Endodermal cell (in vitro differentiated cells): Measurements from ENCODE around the gene OCA2. TPM values are rescaled to one million over a fixed set of nuclear protein-coding genes. Genes with fewer than 3 reads are reported as not detected.

Source experiments
- DNase-seq: peaks from one replicate; pipeline ENCODE4 v3.0.0-alpha.2; 2017
- H3K27ac ChIP-seq: 2 replicates; pipeline ENCODE4 v1.5.1; 2013; ENCODE audit warnings: mild to moderate bottlenecking, low read depth, low read length, moderate library complexity
- H3K27me3 ChIP-seq: 2 replicates; pipeline ENCODE4 v1.6.1; 2013; ENCODE audit warnings: mild to moderate bottlenecking, low read length, moderate library complexity; ENCODE audit not compliant: insufficient read depth, control insufficient read depth, poor library complexity, severe bottlenecking
- H3K36me3 ChIP-seq: 2 replicates; pipeline ENCODE4 v1.7.0; 2013; ENCODE audit warnings: mild to moderate bottlenecking, low read length, moderate library complexity; ENCODE audit not compliant: control insufficient read depth, insufficient read depth
- H3K4me1 ChIP-seq: one replicate; pipeline ENCODE4 v1.7.0; 2013; ENCODE audit warnings: low read length; ENCODE audit not compliant: control insufficient read depth, insufficient read depth
- H3K4me3 ChIP-seq: 2 replicates; pipeline ENCODE4 v1.5.1; 2013; ENCODE audit warnings: mild to moderate bottlenecking, low read length, moderate library complexity
- H3K9ac ChIP-seq: 2 replicates; pipeline ENCODE4 v1.6.1; 2013; ENCODE audit warnings: mild to moderate bottlenecking, low read length, moderate library complexity; ENCODE audit not compliant: poor library complexity, severe bottlenecking; ENCODE audit errors: extremely low read depth
- H3K9me3 ChIP-seq: 2 replicates; pipeline ENCODE4 v1.6.1; 2013; ENCODE audit warnings: mild to moderate bottlenecking, low read length, moderate library complexity; ENCODE audit not compliant: control insufficient read depth
- H3K27ac Mint-ChIP-seq: 2 replicates; pipeline ENCODE4 v1.8.0; 2020; ENCODE audit warnings: mixed read lengths
- H3K27me3 Mint-ChIP-seq: 2 replicates; pipeline ENCODE4 v1.8.0; 2021; ENCODE audit warnings: mild to moderate bottlenecking, mixed read lengths; ENCODE audit not compliant: insufficient read depth
- H3K36me3 Mint-ChIP-seq: 2 replicates; pipeline ENCODE4 v1.8.0; 2020; ENCODE audit warnings: low read depth, mixed read lengths
- H3K4me1 Mint-ChIP-seq: 2 replicates; pipeline ENCODE4 v1.8.0; 2020; ENCODE audit warnings: mixed read lengths
- H3K4me3 Mint-ChIP-seq: 2 replicates; pipeline ENCODE4 v1.8.0; 2020; ENCODE audit warnings: mild to moderate bottlenecking, moderate library complexity, mixed read lengths
- H3K9me3 Mint-ChIP-seq: 2 replicates; pipeline ENCODE4 v1.8.0; 2020; ENCODE audit warnings: mild to moderate bottlenecking, mixed read lengths
- CTCF ChIP-seq: fragments of 200-600 bp; sonication (generic); conservative IDR thresholded peaks from 2 replicates; pipeline ENCODE4 v1.5.0; 2021; ENCODE audit warnings: antibody characterized with exemption, mild to moderate bottlenecking
- WGBS, 2 experiments: methylation state at CpG; one replicate each; pipeline versions ENCODE4 v1.1.5 to v1.1.7; 2013; ENCODE audit warnings: missing lambda C conversion rate in 2 of 2, mixed read lengths in 1 of 2; ENCODE audit not compliant: insufficient coverage in 1 of 2, insufficient read length in 1 of 2; 5-methylcytosine and 5-hydroxymethylcytosine counted together
- total RNA-seq, 2 donors: library from RNA; stranded (reverse); fragmentation: NEBNext Ultra II Directional in 1 of 2; extraction: Animal tissue kit (Norgen Biotek cat#: 25700) in 1 of 2; gene quantifications; 2 replicates in 1 of 2; 3 replicates in 1 of 2; pipeline ENCODE4 v1.2.1, GENCODE V29; 2021

The OCA2 gene
- total RNA-seq, 2 donors from 2014 or later = 0.29 to 0.84 TPM

DNA sequence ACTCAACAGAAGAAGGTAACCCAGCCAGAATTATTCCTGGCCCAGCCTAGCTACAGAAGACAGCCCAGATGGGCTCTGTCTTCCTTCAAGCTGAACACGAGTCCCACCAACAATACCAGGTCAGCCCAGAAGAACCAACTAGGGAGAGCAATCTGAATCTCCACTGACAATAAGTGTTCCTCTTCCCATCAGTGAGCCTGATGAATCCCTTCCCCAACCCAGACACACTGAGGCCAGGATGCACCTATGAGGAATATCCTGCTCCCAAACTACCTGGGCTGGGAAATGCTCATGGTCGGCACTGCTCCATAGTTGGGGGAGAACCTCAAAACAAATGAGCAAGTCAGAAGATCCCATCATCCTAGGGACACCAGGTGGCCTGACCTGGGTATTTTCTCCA is 351.1 kb downstream of the OCA2 start:
- H3K4me3 Mint-ChIP-seq = no peak overlapping the region
- DNase-seq = no peak
- 94 to 95% methylated on average over 2 of the region's 2 CpGs for WGBS, 2 experiments

GRCh38 chr15:27746401-27746955 is 352.6 kb downstream of the OCA2 start:
- Histone ChIP-seq H3K27me3 (no peaks in the 10 kb centered on the region), H3K9me3 (no peaks in the 10 kb centered on the region), H3K27ac (no peak overlapping the region), H3K4me1 (peaks cover 5% of the 10 kb centered on the region), H3K4me3 (no peak overlapping the region), H3K9ac (no peak overlapping the region), H3K36me3 (no peaks in the 10 kb centered on the region)
- Mint-ChIP-seq H3K36me3 (no peaks in the 10 kb centered on the region), H3K4me1 (peaks cover 6% of the 10 kb centered on the region), H3K27ac (no peak overlapping the region), H3K27me3 (no peaks in the 10 kb centered on the region), H3K4me3 (no peak overlapping the region), H3K9me3 (no peaks in the 10 kb centered on the region)
- 90 to 92% methylated on average over 3 of the region's 5 CpGs for WGBS, 2 experiments
- DNase-seq = no peak
- TF ChIP-seq CTCF = no peak

More for the DNA sequence above, 351.1 kb downstream of the OCA2 start:
- no peak overlapping the region for H3K9ac ChIP-seq
- no peak for TF ChIP-seq CTCF
- no peaks in the 10 kb centered on the region for H3K9me3 Mint-ChIP-seq
- H3K4me1 Mint-ChIP-seq = peaks cover 6% of the 10 kb centered on the region
- no peak overlapping the region for H3K27ac ChIP-seq
- H3K9me3 ChIP-seq = no peaks in the 10 kb centered on the region
- H3K27me3 ChIP-seq = no peaks in the 10 kb centered on the region
- H3K27me3 Mint-ChIP-seq = no peaks in the 10 kb centered on the region
- H3K27ac Mint-ChIP-seq = no peak overlapping the region
- no peak overlapping the region for H3K4me3 ChIP-seq
- no peaks in the 10 kb centered on the region for H3K36me3 ChIP-seq
- H3K36me3 Mint-ChIP-seq = no peaks in the 10 kb centered on the region
- H3K4me1 ChIP-seq = peaks cover 5% of the 10 kb centered on the region

DNA sequence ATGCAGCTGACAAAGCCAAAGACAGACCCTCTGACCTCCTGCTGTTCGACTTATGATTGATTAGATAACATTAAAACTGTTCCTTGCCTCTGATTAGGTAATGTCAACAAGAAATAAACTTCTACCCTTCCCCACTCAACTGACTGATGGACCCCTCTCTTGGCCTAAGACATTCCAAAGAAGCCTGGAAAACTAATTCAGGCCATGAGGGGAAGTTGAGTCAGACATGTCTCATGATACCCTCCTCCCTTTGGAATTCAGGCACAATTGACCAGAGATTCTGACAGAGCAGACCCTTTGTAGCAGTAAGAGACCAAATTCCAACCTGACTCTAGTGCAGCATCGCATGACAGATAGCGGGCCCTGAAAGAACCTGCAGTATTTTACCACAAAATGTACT is 354.5 kb downstream of the OCA2 start:
- Histone ChIP-seq H3K27me3 (no peaks in the 10 kb centered on the region), H3K9ac (no peak overlapping the region), H3K36me3 (no peaks in the 10 kb centered on the region), H3K9me3 (no peaks in the 10 kb centered on the region), H3K4me1 (peaks cover 5% of the 10 kb centered on the region), H3K27ac (no peak overlapping the region), H3K4me3 (no peak overlapping the region)
- Mint-ChIP-seq H3K4me3 (no peak overlapping the region), H3K27ac (no peak overlapping the region), H3K4me1 (peaks cover 6% of the 10 kb centered on the region), H3K36me3 (no peaks in the 10 kb centered on the region), H3K27me3 (no peaks in the 10 kb centered on the region), H3K9me3 (no peaks in the 10 kb centered on the region)
- WGBS, 2 experiments = 80 to 83% methylated on average over 1 to 3 of the region's 3 CpGs
- no peak for TF ChIP-seq CTCF
- no peak for DNase-seq
